Stimulated activated memory B cell treated with anti-CD40 and anti-IgM and Interleukin-4, amounts not matched to agents 10 μg/mL and 1 μg/mL and 100 μg/mL, for 72 hours (primary cell): Measurements from ENCODE around the gene CEP95.
A peak's percentile ranks its signal among the peaks of the same experiment; 100 is the strongest.

ENCODE experiments used
- ATAC-seq: fragments of 150-1000 bp; cut with Tn5 transposase; 2 replicates; pipeline ENCODE4 v1.10.0; 2021
- H3K27ac Mint-ChIP-seq: one replicate; pipeline ENCODE4 v1.8.0; 2022; ENCODE audit warnings: mild to moderate bottlenecking, mixed read lengths
- H3K27me3 Mint-ChIP-seq: one replicate; pipeline ENCODE4 v1.8.0; 2022; ENCODE audit warnings: mixed read lengths
- H3K36me3 Mint-ChIP-seq: one replicate; pipeline ENCODE4 v1.8.0; 2022; ENCODE audit warnings: mixed read lengths
- H3K4me1 Mint-ChIP-seq: one replicate; pipeline ENCODE4 v1.8.0; 2022; ENCODE audit warnings: mixed read lengths
- H3K4me3 Mint-ChIP-seq: one replicate; pipeline ENCODE4 v1.8.0; 2022; ENCODE audit warnings: mild to moderate bottlenecking, moderate library complexity, mixed read lengths
- H3K9me3 Mint-ChIP-seq: one replicate; pipeline ENCODE4 v1.8.0; 2022; ENCODE audit warnings: mixed read lengths

CEP95 gene

GRCh38 chr17:64520359-64520758 is 13.6 kb downstream of the CEP95 start:
- H3K27ac Mint-ChIP-seq = no peak overlapping the region
- no peaks in the 10 kb centered on the region for H3K27me3 Mint-ChIP-seq
- no peak for ATAC-seq
- H3K4me1 Mint-ChIP-seq = peaks cover 8% of the 10 kb centered on the region
- no peak overlapping the region for H3K4me3 Mint-ChIP-seq
- H3K36me3 Mint-ChIP-seq = peaks cover 38% of the 10 kb centered on the region
- H3K9me3 Mint-ChIP-seq = no peaks in the 10 kb centered on the region

- peaks cover 6% of the 10 kb centered on the region for H3K4me1 Mint-ChIP-seq
- peak overlapping the region; percentile 42 for H3K27ac Mint-ChIP-seq
- H3K27me3 Mint-ChIP-seq = no peaks in the 10 kb centered on the region
- ATAC-seq = no peak
- H3K4me3 Mint-ChIP-seq = no peak overlapping the region
- no peaks in the 10 kb centered on the region for H3K9me3 Mint-ChIP-seq
- H3K36me3 Mint-ChIP-seq = peaks cover 72% of the 10 kb centered on the region
These were observed 21.1 kb downstream of the CEP95 start for GRCh38 chr17:64527914-64528313.

GRCh38 chr17:64529221-64529620 is 22.4 kb downstream of the CEP95 start:
- H3K36me3 Mint-ChIP-seq = peaks cover 72% of the 10 kb centered on the region

GRCh38 chr17:64531955-64532371 is 25.2 kb downstream of the CEP95 start:
- no peak overlapping the region for H3K27ac Mint-ChIP-seq
- H3K27me3 Mint-ChIP-seq = no peaks in the 10 kb centered on the region
- H3K4me3 Mint-ChIP-seq = no peak overlapping the region
- no peaks in the 10 kb centered on the region for H3K9me3 Mint-ChIP-seq
- peaks cover 78% of the 10 kb centered on the region for H3K36me3 Mint-ChIP-seq
- H3K4me1 Mint-ChIP-seq = peaks cover 18% of the 10 kb centered on the region
- no peak for ATAC-seq

More at GRCh38 chr17:64529221-64529620, 22.4 kb downstream of the CEP95 start:
- ATAC-seq = no peak
- Mint-ChIP-seq H3K27ac (no peak overlapping the region), H3K4me1 (peaks cover 10% of the 10 kb centered on the region), H3K9me3 (no peaks in the 10 kb centered on the region), H3K4me3 (no peak overlapping the region), H3K27me3 (no peaks in the 10 kb centered on the region)

GRCh38 chr17:64532409-64532808 is 25.6 kb downstream of the CEP95 start:
- Mint-ChIP-seq H3K27me3 (no peaks in the 10 kb centered on the region), H3K36me3 (peaks cover 78% of the 10 kb centered on the region)

GRCh38 chr17:64533784-64534183 is 27.0 kb downstream of the CEP95 start:
- H3K27me3 Mint-ChIP-seq = no peaks in the 10 kb centered on the region
- H3K27ac Mint-ChIP-seq = peak overlapping the region; percentile 44
- no peak for ATAC-seq
- H3K4me3 Mint-ChIP-seq = no peak overlapping the region
- peaks cover 18% of the 10 kb centered on the region for H3K4me1 Mint-ChIP-seq
- no peaks in the 10 kb centered on the region for H3K9me3 Mint-ChIP-seq
- peaks cover 73% of the 10 kb centered on the region for H3K36me3 Mint-ChIP-seq

More at GRCh38 chr17:64532409-64532808, 25.6 kb downstream of the CEP95 start:
- Mint-ChIP-seq H3K4me1 (peaks cover 18% of the 10 kb centered on the region), H3K27ac (peak overlapping the region; percentile 44), H3K4me3 (no peak overlapping the region), H3K9me3 (no peaks in the 10 kb centered on the region)
- ATAC-seq = no peak

- Mint-ChIP-seq H3K36me3 (peaks cover 73% of the 10 kb centered on the region), H3K9me3 (no peaks in the 10 kb centered on the region), H3K27ac (peak overlapping the region; percentile 44), H3K27me3 (no peaks in the 10 kb centered on the region), H3K4me1 (peaks cover 18% of the 10 kb centered on the region), H3K4me3 (no peak overlapping the region)
- no peak for ATAC-seq
These were observed 27.4 kb downstream of the CEP95 start for GRCh38 chr17:64534187-64534586.

GRCh38 chr17:64535357-64535756 is 28.6 kb downstream of the CEP95 start:
- Mint-ChIP-seq H3K27me3 (no peaks in the 10 kb centered on the region), H3K27ac (peak overlapping the region; percentile 9), H3K9me3 (no peaks in the 10 kb centered on the region), H3K36me3 (peaks cover 68% of the 10 kb centered on the region), H3K4me3 (no peak overlapping the region), H3K4me1 (peaks cover 18% of the 10 kb centered on the region)
- no peak for ATAC-seq

GRCh38 chr17:64536913-64537312 is 30.1 kb downstream of the CEP95 start:
- peaks cover 61% of the 10 kb centered on the region for H3K36me3 Mint-ChIP-seq
- no peaks in the 10 kb centered on the region for H3K9me3 Mint-ChIP-seq
- H3K4me1 Mint-ChIP-seq = peaks cover 12% of the 10 kb centered on the region
- no peak overlapping the region for H3K4me3 Mint-ChIP-seq
- no peak for ATAC-seq
- H3K27ac Mint-ChIP-seq = no peak overlapping the region
- H3K27me3 Mint-ChIP-seq = no peaks in the 10 kb centered on the region

GRCh38 chr17:64537488-64537887 is 30.7 kb downstream of the CEP95 start:
- no peak overlapping the region for H3K4me3 Mint-ChIP-seq
- ATAC-seq = no peak
- H3K27me3 Mint-ChIP-seq = no peaks in the 10 kb centered on the region
- H3K36me3 Mint-ChIP-seq = peaks cover 63% of the 10 kb centered on the region
- peaks cover 12% of the 10 kb centered on the region for H3K4me1 Mint-ChIP-seq
- no peaks in the 10 kb centered on the region for H3K9me3 Mint-ChIP-seq
- no peak overlapping the region for H3K27ac Mint-ChIP-seq

GRCh38 chr17:64538508-64539130 is 31.8 kb downstream of the CEP95 start:
- H3K36me3 Mint-ChIP-seq = peaks cover 55% of the 10 kb centered on the region
- H3K4me1 Mint-ChIP-seq = peaks cover 12% of the 10 kb centered on the region
- H3K27me3 Mint-ChIP-seq = no peaks in the 10 kb centered on the region
- no peaks in the 10 kb centered on the region for H3K9me3 Mint-ChIP-seq
- H3K27ac Mint-ChIP-seq = no peak overlapping the region
- ATAC-seq = no peak
- no peak overlapping the region for H3K4me3 Mint-ChIP-seq

GRCh38 chr17:64540118-64540776 is 33.5 kb downstream of the CEP95 start:
- H3K27me3 Mint-ChIP-seq = no peaks in the 10 kb centered on the region
- ATAC-seq = no peak
- H3K9me3 Mint-ChIP-seq = no peaks in the 10 kb centered on the region
- H3K4me1 Mint-ChIP-seq = peaks cover 5% of the 10 kb centered on the region
- H3K36me3 Mint-ChIP-seq = peaks cover 47% of the 10 kb centered on the region
- no peak overlapping the region for H3K4me3 Mint-ChIP-seq
- H3K27ac Mint-ChIP-seq = no peak overlapping the region

GRCh38 chr17:64544742-64545141 is 38.0 kb downstream of the CEP95 start:
- no peak overlapping the region for H3K27ac Mint-ChIP-seq
- no peaks in the 10 kb centered on the region for H3K9me3 Mint-ChIP-seq
- H3K27me3 Mint-ChIP-seq = no peaks in the 10 kb centered on the region
- ATAC-seq = no peak
- H3K36me3 Mint-ChIP-seq = peaks cover 19% of the 10 kb centered on the region
- no peaks in the 10 kb centered on the region for H3K4me1 Mint-ChIP-seq
- no peak overlapping the region for H3K4me3 Mint-ChIP-seq

- Mint-ChIP-seq H3K27ac (no peak overlapping the region), H3K4me3 (no peak overlapping the region), H3K9me3 (no peaks in the 10 kb centered on the region), H3K27me3 (no peaks in the 10 kb centered on the region), H3K4me1 (no peaks in the 10 kb centered on the region), H3K36me3 (peaks cover 29% of the 10 kb centered on the region)
- ATAC-seq = no peak
These were observed 39.9 kb downstream of the CEP95 start for GRCh38 chr17:64546716-64547115.

- Mint-ChIP-seq H3K27me3 (no peaks in the 10 kb centered on the region), H3K4me1 (no peaks in the 10 kb centered on the region), H3K9me3 (no peaks in the 10 kb centered on the region), H3K27ac (no peak overlapping the region), H3K4me3 (no peak overlapping the region), H3K36me3 (peaks cover 29% of the 10 kb centered on the region)
- ATAC-seq = no peak
These were observed 40.5 kb downstream of the CEP95 start for GRCh38 chr17:64547319-64547718.

GRCh38 chr17:64551461-64551860 is 44.7 kb downstream of the CEP95 start:
- no peak overlapping the region for H3K27ac Mint-ChIP-seq

More at GRCh38 chr17:64551461-64551860, 44.7 kb downstream of the CEP95 start:
- Mint-ChIP-seq H3K27me3 (no peaks in the 10 kb centered on the region), H3K9me3 (no peaks in the 10 kb centered on the region), H3K4me1 (no peaks in the 10 kb centered on the region), H3K4me3 (no peak overlapping the region), H3K36me3 (peaks cover 39% of the 10 kb centered on the region)
- no peak for ATAC-seq
